ENCODE data around the gene PIK3R4.
A peak's percentile ranks its signal among the peaks of the same experiment; 100 is the strongest.

The PIK3R4 gene

GRCh38 chr3:130783629-130784028 lies 37.0 kb upstream of the PIK3R4 start:
- TF ChIP-seq CTCF (IDR thresholded peaks at IDR 0.05; ENCODE audit: low read depth, low read length, missing control alignments): no peak
- H3K4me3 ChIP-seq (ENCODE audit: low read depth, low read length): no peak overlapping the region
- no peak for DNase-seq (ENCODE audit: low read depth)
- in situ Hi-C loops (cut with HindIII; ENCODE audit: low sequenced_read_pairs): no loop called here

GRCh38 chr3:130779486-130779885 lies 32.9 kb upstream of the PIK3R4 start:
- H3K4me3 ChIP-seq (ENCODE audit: low read depth, low read length): no peak overlapping the region
- in situ Hi-C loops (cut with HindIII; ENCODE audit: low sequenced_read_pairs): no loop called here
- no peak for TF ChIP-seq CTCF (IDR thresholded peaks at IDR 0.05; ENCODE audit: low read depth, low read length, missing control alignments)
- DNase-seq (ENCODE audit: low read depth): no peak

- no peak for DNase-seq (ENCODE audit: low read depth)
- in situ Hi-C loops (cut with HindIII; ENCODE audit: low sequenced_read_pairs): no loop called here
- TF ChIP-seq CTCF (IDR thresholded peaks at IDR 0.05; ENCODE audit: low read depth, low read length, missing control alignments): no peak
- H3K4me3 ChIP-seq (ENCODE audit: low read depth, low read length): no peak overlapping the region
Observed at GRCh38 chr3:130779031-130779430, 32.4 kb upstream of the PIK3R4 start.

GRCh38 chr3:130773366-130773765 lies 26.7 kb upstream of the PIK3R4 start:
- H3K4me3 ChIP-seq (ENCODE audit: low read depth, low read length): no peak overlapping the region
- in situ Hi-C loops (cut with HindIII; ENCODE audit: low sequenced_read_pairs): no loop called here
- no peak for TF ChIP-seq CTCF (IDR thresholded peaks at IDR 0.05; ENCODE audit: low read depth, low read length, missing control alignments)
- DNase-seq (ENCODE audit: low read depth): peak; percentile 4

GRCh38 chr3:130772129-130772528 lies 25.5 kb upstream of the PIK3R4 start:
- no peak overlapping the region for H3K4me3 ChIP-seq (ENCODE audit: low read depth, low read length)
- in situ Hi-C loops (cut with HindIII; ENCODE audit: low sequenced_read_pairs): no loop called here
- DNase-seq (ENCODE audit: low read depth): no peak
- TF ChIP-seq CTCF (IDR thresholded peaks at IDR 0.05; ENCODE audit: low read depth, low read length, missing control alignments): no peak

GRCh38 chr3:130770644-130771043 lies 24.0 kb upstream of the PIK3R4 start:
- H3K4me3 ChIP-seq (ENCODE audit: low read depth, low read length): no peak overlapping the region
- TF ChIP-seq CTCF (IDR thresholded peaks at IDR 0.05; ENCODE audit: low read depth, low read length, missing control alignments): no peak
- DNase-seq (ENCODE audit: low read depth): no peak
- in situ Hi-C loops (cut with HindIII; ENCODE audit: low sequenced_read_pairs): no loop called here

Data from astrocyte of the cerebellum (primary cell).